H1 (cell line): ENCODE measurements around the gene TOP2B. TPM values are rescaled to one million over a fixed set of nuclear protein-coding genes. Genes with fewer than 3 reads are reported as not detected.

Source experiments
- CTCF ChIA-PET: fragments of 300-600 bp; sonication (Branson Sonifier 250); formaldehyde crosslinking; loops from one replicate; lab custom pipeline; 2021; ENCODE audit not compliant: partially characterized antibody; lab: Charles Lee
- POLR2A ChIA-PET: fragments of 300-600 bp; sonication (Branson Sonifier 250); formaldehyde crosslinking; loops from one replicate; lab custom pipeline; 2021; ENCODE audit warnings: inconsistent platforms; ENCODE audit not compliant: partially characterized antibody; lab: Charles Lee
- DNase-seq, 2 experiments: peaks; one replicate each; pipeline versions ENCODE4 v3.0.0 to v3.0.0-alpha.2; 2010 to 2022; ENCODE audit warnings: low spot score in 2 of 2, low read depth in 1 of 2, mixed read lengths in 1 of 2
- FAIRE-seq: peaks from 2 replicates; lab custom pipeline; 2011; peaks lifted over from hg19 to GRCh38; lab: Jason Lieb, UNC
- H2AFZ ChIP-seq: 2 replicates; pipeline ENCODE4 v1.8.1; 2012; ENCODE audit warnings: low read length, inconsistent platforms
- H2AK5ac ChIP-seq: 2 replicates; pipeline ENCODE4 v1.6.1; 2013; ENCODE audit warnings: low read depth, low read length
- H2BK120ac ChIP-seq: replicated peaks from 2 replicates; pipeline ENCODE3; 2013; ENCODE audit warnings: low read depth, low read length, inconsistent platforms
- H2BK12ac ChIP-seq: 2 replicates; pipeline ENCODE4 v1.6.1; 2013; ENCODE audit warnings: low read depth, low read length
- H2BK15ac ChIP-seq: 2 replicates; pipeline ENCODE4 v1.6.1; 2013; ENCODE audit warnings: low read length
- H2BK20ac ChIP-seq: 2 replicates; pipeline ENCODE4 v1.6.1; 2013; ENCODE audit warnings: low read length
- H2BK5ac ChIP-seq: 2 replicates; pipeline ENCODE4 v1.6.1; 2013; ENCODE audit warnings: low read depth, low read length
- H3K14ac ChIP-seq: 2 replicates; pipeline ENCODE4 v1.6.1; 2013; ENCODE audit warnings: inconsistent platforms; ENCODE audit not compliant: insufficient read length
- H3K18ac ChIP-seq: 2 replicates; pipeline ENCODE4 v1.6.1; 2013; ENCODE audit warnings: low read length; ENCODE audit errors: extremely low read depth
- H3K23ac ChIP-seq: 2 replicates; pipeline ENCODE4 v1.6.1; 2013; ENCODE audit warnings: inconsistent platforms; ENCODE audit not compliant: insufficient read length
- H3K23me2 ChIP-seq: 2 replicates; pipeline ENCODE4 v1.6.1; 2013; ENCODE audit warnings: low read depth, low read length
- H3K27ac ChIP-seq: 2 replicates; pipeline ENCODE4 v1.6.1; 2011; ENCODE audit warnings: low read depth, low read length, inconsistent platforms
- H3K27me3 ChIP-seq, 4 experiments: replicated peaks in 1 of 4; 1 replicate in 1 of 4; 2 replicates in 3 of 4; pipeline versions ENCODE4 v1.6.1 to v1.8.1; 2011 to 2013; ENCODE audit warnings: low read length in 3 of 4, mild to moderate bottlenecking in 3 of 4, inconsistent platforms in 2 of 4, mixed read lengths in 2 of 4, moderate library complexity in 1 of 4; ENCODE audit not compliant: control insufficient read depth in 3 of 4, insufficient read depth in 3 of 4; ENCODE audit errors: extremely low read depth in 1 of 4
- H3K36me3 ChIP-seq, 4 experiments: 2 replicates each; pipeline versions ENCODE4 v1.6.1 to v1.8.1; 2011 to 2013; ENCODE audit warnings: mild to moderate bottlenecking in 4 of 4, low read length in 3 of 4, moderate library complexity in 2 of 4, control low read depth in 1 of 4, inconsistent platforms in 1 of 4; ENCODE audit not compliant: insufficient read depth in 4 of 4, control insufficient read depth in 2 of 4
- H3K4ac ChIP-seq: replicated peaks from 2 replicates; pipeline ENCODE3; 2013; ENCODE audit warnings: low read length, low read depth, mixed read lengths, inconsistent platforms; ENCODE audit not compliant: insufficient read length
- H3K4me1 ChIP-seq, 4 experiments: replicated peaks in 1 of 4; 1 replicate in 1 of 4; 2 replicates in 3 of 4; pipeline versions ENCODE4 v1.6.1 to v1.8.1; 2011 to 2013; ENCODE audit warnings: low read length in 3 of 4, inconsistent platforms in 2 of 4, mixed read lengths in 1 of 4; ENCODE audit not compliant: insufficient read depth in 4 of 4, control insufficient read depth in 3 of 4
- H3K4me2 ChIP-seq, 2 experiments: 2 replicates each; pipeline versions ENCODE4 v1.6.1 to v1.8.1; 2011 to 2013; ENCODE audit warnings: low read depth in 2 of 2, low read length in 2 of 2, control low read depth in 1 of 2, inconsistent platforms in 1 of 2, mild to moderate bottlenecking in 1 of 2; ENCODE audit not compliant: insufficient read depth in 1 of 2
- H3K4me3 ChIP-seq, 4 experiments: fragments of 200-600, 300-600 bp in 1 of 4; sonication (generic), shearing (Covaris generic), sonication (Bioruptor Twin) in 1 of 4; 2 replicates each; pipeline versions ENCODE4 v1.5.1 to v1.8.1; 2011 to 2016; ENCODE audit warnings: low read length in 4 of 4, low read depth in 3 of 4, control low read depth in 2 of 4, inconsistent platforms in 2 of 4, mild to moderate bottlenecking in 2 of 4, mixed read lengths in 1 of 4, moderate library complexity in 1 of 4; ENCODE audit not compliant: insufficient read depth in 2 of 4; ENCODE audit errors: extremely low read depth in 1 of 4
- H3K56ac ChIP-seq: replicated peaks from 2 replicates; pipeline ENCODE3; 2013; ENCODE audit warnings: low read depth, mild to moderate bottlenecking, mixed read lengths, low read length, inconsistent platforms; ENCODE audit not compliant: insufficient read length
- H3K79me1 ChIP-seq: 2 replicates; pipeline ENCODE4 v1.6.1; 2013; ENCODE audit warnings: low read depth, low read length, control low read depth
- H3K79me2 ChIP-seq, 2 experiments: 2 replicates each; pipeline versions ENCODE4 v1.6.1 to v1.8.1; 2012 to 2013; ENCODE audit warnings: low read length in 2 of 2, mild to moderate bottlenecking in 2 of 2, inconsistent platforms in 1 of 2; ENCODE audit not compliant: insufficient read depth in 2 of 2, control insufficient read depth in 1 of 2
- H3K9ac ChIP-seq, 4 experiments: replicated peaks in 1 of 4; 1 replicate in 1 of 4; 2 replicates in 3 of 4; pipeline versions ENCODE4 v1.6.1 to v1.8.1; 2011 to 2013; ENCODE audit warnings: low read depth in 3 of 4, low read length in 3 of 4, control low read depth in 2 of 4, mild to moderate bottlenecking in 2 of 4, moderate library complexity in 2 of 4, inconsistent platforms in 1 of 4; ENCODE audit errors: extremely low read depth in 1 of 4
- H3K9me3 ChIP-seq, 2 experiments: 2 replicates each; pipeline versions ENCODE4 v1.6.1 to v1.8.1; 2012 to 2013; ENCODE audit warnings: mild to moderate bottlenecking in 2 of 2, moderate library complexity in 2 of 2, control low read depth in 1 of 2, inconsistent platforms in 1 of 2, low read depth in 1 of 2, low read length in 1 of 2, mixed read lengths in 1 of 2; ENCODE audit not compliant: insufficient read depth in 2 of 2
- H4K20me1 ChIP-seq, 2 experiments: replicated peaks in 1 of 2; 2 replicates each; pipeline versions ENCODE3 to v1.8.1; 2011 to 2013; ENCODE audit warnings: inconsistent platforms in 2 of 2, low read length in 2 of 2, mild to moderate bottlenecking in 1 of 2; ENCODE audit not compliant: insufficient read depth in 2 of 2, control insufficient read depth in 1 of 2
- H4K5ac ChIP-seq: 2 replicates; pipeline ENCODE4 v1.6.1; 2013; ENCODE audit warnings: low read length, low read depth, mixed read lengths, inconsistent platforms; ENCODE audit not compliant: insufficient read length
- H4K8ac ChIP-seq: 2 replicates; pipeline ENCODE4 v1.8.0; 2013; ENCODE audit warnings: mild to moderate bottlenecking, moderate library complexity, low read length, inconsistent platforms; ENCODE audit not compliant: insufficient read depth; ENCODE audit errors: extremely low read depth
- H4K91ac ChIP-seq: replicated peaks from 2 replicates; pipeline ENCODE3; 2013; ENCODE audit warnings: low read length, mixed read lengths, inconsistent platforms; ENCODE audit not compliant: insufficient read length
- WGBS, 2 experiments: shearing (Covaris generic) in 1 of 2; methylation state at CpG; one replicate each; pipeline versions ENCODE4 v1.1.6 to v1.1.7; 2013 to 2015; ENCODE audit warnings: low lambda C conversion rate in 2 of 2, mixed read lengths in 2 of 2, inconsistent platforms in 1 of 2, low coverage in 1 of 2, missing lambda C conversion rate in 1 of 2; ENCODE audit not compliant: insufficient replicate concordance in 2 of 2, insufficient coverage in 1 of 2, insufficient read length in 1 of 2; ENCODE audit errors: extremely low coverage in 1 of 2, missing lambda C conversion rate in 1 of 2; 5-methylcytosine and 5-hydroxymethylcytosine counted together
- polyA plus RNA-seq, 7 experiments: library from polyadenylated mRNA; depleted of rRNA in 3 of 7; stranded (reverse) in 5 of 7; unstranded in 2 of 7; fragments of >200 nt in 5 of 7; fragments of 200-250 nt in 2 of 7; gene quantifications; 1 replicate in 5 of 7; 2 replicates in 1 of 7; 4 replicates in 1 of 7; pipeline versions ENCODE4 v1.2.1 to v1.2.3, GENCODE V29; 2011 to 2013; ENCODE audit warnings: missing spikeins in 2 of 7, mixed read lengths in 2 of 7
- total RNA-seq: library from RNA; stranded (reverse); fragmentation: NEBNext Ultra II Directional; extraction: Animal tissue kit (Norgen Biotek cat#: 25700); gene quantifications from 2 replicates; pipeline ENCODE4 v1.2.1, GENCODE V29; 2021

Gene TOP2B
- total and polyA plus RNA-seq, 2 of the 8 experiments (the other 6 are each of a cell fraction or from before 2014, with no cell fraction given), result 34.9 to 206 TPM

- no peak overlapping the region for H2BK120ac ChIP-seq
- H3K23ac ChIP-seq, result no peak overlapping the region
- H4K8ac ChIP-seq, result no peak overlapping the region; the same call in 1 of the 2 replicates
- no peaks in the 10 kb centered on the region for H4K20me1 ChIP-seq
- H3K4ac ChIP-seq, result no peak overlapping the region
- FAIRE-seq (no peak), DNase-seq (no peak)
- H3K4me2 ChIP-seq, result no peak overlapping the region
- no peak overlapping the region for H3K27ac ChIP-seq
- H3K9ac ChIP-seq, result no peak overlapping the region
- no peak overlapping the region for H2BK15ac ChIP-seq
- H2BK20ac ChIP-seq, result no peak overlapping the region
- H3K56ac ChIP-seq, result no peak overlapping the region
- 88% methylated on average over 2 of the region's 2 CpGs; no CpG with 5 or more reads in 1 of the 2 experiments for WGBS, 2 experiments
- no peaks in the 10 kb centered on the region for H3K27me3 ChIP-seq
- H3K9me3 ChIP-seq, result no peaks in the 10 kb centered on the region
- H2AK5ac ChIP-seq, result no peak overlapping the region
- H3K79me2 ChIP-seq, result no peaks in the 10 kb centered on the region
- no peak overlapping the region for H3K4me3 ChIP-seq
- H4K91ac ChIP-seq, result no peak overlapping the region
- H4K5ac ChIP-seq, result no peak overlapping the region
- H2BK5ac ChIP-seq, result no peak overlapping the region
- H3K14ac ChIP-seq, result no peak overlapping the region
- H2AFZ ChIP-seq, result no peak overlapping the region
- H3K36me3 ChIP-seq, result no peaks in the 10 kb centered on the region
- H3K23me2 ChIP-seq, result no peaks in the 10 kb centered on the region
- no peak overlapping the region for H3K18ac ChIP-seq
- H3K79me1 ChIP-seq, result no peaks in the 10 kb centered on the region
- no peaks in the 10 kb centered on the region; a peak in 1 of 7 replicates for H3K4me1 ChIP-seq
- ChIA-PET CTCF (interaction anchor here (2.0 kb wide), 1 partner anchor 27 kb away, joined by 6 read pairs; no protein-coding TSS in a partner anchor), POLR2A (no interaction called here)
- H2BK12ac ChIP-seq, result no peak overlapping the region
Measured at GRCh38 chr3:25674670-25675069, 10.0 kb upstream of the TOP2B start.
